H9 (cell line): ENCODE results near the gene PRXL2C. TPM values are rescaled to one million over a fixed set of nuclear protein-coding genes. Genes with fewer than 3 reads are reported as not detected.
A peak's percentile ranks its signal among the peaks of the same experiment; 100 is the strongest.

ENCODE experiments used
- DNase-seq: peaks from one replicate; pipeline ENCODE4 v3.0.0-alpha.2; 2017
- H2AFZ ChIP-seq: one replicate; pipeline ENCODE4 v1.6.1; 2013; ENCODE audit warnings: mild to moderate bottlenecking, low read length, control low read depth, moderate library complexity
- H2AK5ac ChIP-seq: 2 replicates; pipeline ENCODE4 v1.6.1; 2013; ENCODE audit warnings: low read length, control low read depth, mixed read lengths; ENCODE audit not compliant: insufficient read length
- H2BK120ac ChIP-seq: one replicate; pipeline ENCODE4 v1.6.1; 2013; ENCODE audit warnings: low read depth, mild to moderate bottlenecking, low read length, control low read depth, inconsistent platforms; ENCODE audit not compliant: poor library complexity, severe bottlenecking
- H2BK12ac ChIP-seq: 2 replicates; pipeline ENCODE4 v1.6.1; 2013; ENCODE audit warnings: low read length, control low read depth, mixed read lengths, low read depth; ENCODE audit not compliant: insufficient read length
- H2BK15ac ChIP-seq: 2 replicates; pipeline ENCODE4 v1.6.1; 2013; ENCODE audit warnings: low read depth, low read length, control low read depth
- H2BK20ac ChIP-seq: one replicate; pipeline ENCODE4 v1.6.1; 2013; ENCODE audit warnings: low read depth, mild to moderate bottlenecking, low read length, control low read depth, inconsistent platforms; ENCODE audit not compliant: poor library complexity, severe bottlenecking
- H2BK5ac ChIP-seq: 2 replicates; pipeline ENCODE4 v1.6.1; 2013; ENCODE audit warnings: low read length, control low read depth, mixed read lengths; ENCODE audit not compliant: insufficient read length
- H3K14ac ChIP-seq: 2 replicates; pipeline ENCODE4 v1.6.1; 2013; ENCODE audit warnings: low read length, control low read depth; ENCODE audit not compliant: insufficient read depth
- H3K18ac ChIP-seq: 2 replicates; pipeline ENCODE4 v1.6.1; 2013; ENCODE audit warnings: low read depth, mild to moderate bottlenecking, mixed read lengths, low read length, control low read depth; ENCODE audit not compliant: insufficient read length
- H3K23ac ChIP-seq: 2 replicates; pipeline ENCODE4 v1.6.1; 2013; ENCODE audit warnings: low read length, control low read depth, mixed read lengths, low read depth; ENCODE audit not compliant: insufficient read length
- H3K23me2 ChIP-seq: 2 replicates; pipeline ENCODE4 v1.6.1; 2013; ENCODE audit warnings: low read depth, mild to moderate bottlenecking, mixed read lengths, low read length, control low read depth; ENCODE audit not compliant: insufficient read length, poor library complexity, severe bottlenecking
- H3K27ac ChIP-seq: 2 replicates; pipeline ENCODE4 v1.5.1; 2013; ENCODE audit warnings: low read length, control low read depth, mixed read lengths, low read depth; ENCODE audit not compliant: insufficient read length
- H3K27me3 ChIP-seq: 2 replicates; pipeline ENCODE4 v1.6.1; 2013; ENCODE audit warnings: low read length, control low read depth, inconsistent platforms; ENCODE audit not compliant: insufficient read depth
- H3K4ac ChIP-seq: 2 replicates; pipeline ENCODE4 v1.6.1; 2013; ENCODE audit warnings: low read depth, mild to moderate bottlenecking, control low read depth, inconsistent platforms, low read length, moderate library complexity
- H3K4me1 ChIP-seq: 2 replicates; pipeline ENCODE4 v1.6.1; 2013; ENCODE audit warnings: low read length, control low read depth, inconsistent platforms; ENCODE audit not compliant: insufficient read depth
- H3K4me2 ChIP-seq: 2 replicates; pipeline ENCODE4 v1.6.1; 2013; ENCODE audit warnings: low read length, control low read depth, mixed read lengths; ENCODE audit not compliant: insufficient read length, insufficient read depth
- H3K56ac ChIP-seq: 2 replicates; pipeline ENCODE4 v1.6.1; 2013; ENCODE audit warnings: low read depth, mild to moderate bottlenecking, mixed read lengths, low read length, control low read depth; ENCODE audit not compliant: insufficient read length
- H3K79me1 ChIP-seq: 2 replicates; pipeline ENCODE4 v1.6.1; 2013; ENCODE audit warnings: low read depth, mild to moderate bottlenecking, moderate library complexity, low read length, control low read depth, inconsistent platforms; ENCODE audit not compliant: insufficient read depth, poor library complexity, severe bottlenecking
- H3K79me2 ChIP-seq: 2 replicates; pipeline ENCODE4 v1.6.1; 2013; ENCODE audit warnings: low read length, control low read depth, inconsistent platforms; ENCODE audit not compliant: insufficient read depth
- H3K9ac ChIP-seq: 2 replicates; pipeline ENCODE4 v1.6.1; 2013; ENCODE audit warnings: low read length, control low read depth, mixed read lengths; ENCODE audit not compliant: insufficient read length; ENCODE audit errors: extremely low read depth
- H3K9me3 ChIP-seq: one replicate; pipeline ENCODE4 v1.6.1; 2013; ENCODE audit warnings: low read depth, low read length, inconsistent platforms; ENCODE audit not compliant: control insufficient read depth
- H3T11ph ChIP-seq: one replicate; pipeline ENCODE4 v1.6.1; 2013; ENCODE audit warnings: mild to moderate bottlenecking, low read length, control low read depth, inconsistent platforms
- H4K20me1 ChIP-seq: one replicate; pipeline ENCODE4 v1.6.1; 2013; ENCODE audit not compliant: control insufficient read depth, insufficient read length, insufficient read depth
- H4K5ac ChIP-seq: 2 replicates; pipeline ENCODE4 v1.6.1; 2013; ENCODE audit warnings: low read depth, mild to moderate bottlenecking, mixed read lengths, low read length, control low read depth; ENCODE audit not compliant: insufficient read length
- H4K8ac ChIP-seq: replicated peaks from 2 replicates; pipeline ENCODE4 v1.6.1; 2013; ENCODE audit warnings: low read length, control low read depth, mixed read lengths, low read depth; ENCODE audit not compliant: insufficient read length
- H4K91ac ChIP-seq: 2 replicates; pipeline ENCODE4 v1.6.1; 2013; ENCODE audit warnings: low read depth, mild to moderate bottlenecking, moderate library complexity, mixed read lengths, low read length, control low read depth; ENCODE audit not compliant: insufficient read length
- H3K27ac Mint-ChIP-seq, 3 experiments: 2 replicates in 2 of 3; 3 replicates in 1 of 3; pipeline ENCODE4 v1.8.0; 2020 to 2021; ENCODE audit warnings: mixed read lengths in 3 of 3, mild to moderate bottlenecking in 1 of 3, moderate library complexity in 1 of 3
- H3K27me3 Mint-ChIP-seq: 2 replicates; pipeline ENCODE4 v1.8.0; 2021; ENCODE audit warnings: low read depth, mild to moderate bottlenecking, moderate library complexity, mixed read lengths
- H3K36me3 Mint-ChIP-seq, 3 experiments: 2 replicates in 2 of 3; 3 replicates in 1 of 3; pipeline ENCODE4 v1.8.0; 2020 to 2021; ENCODE audit warnings: low read depth in 3 of 3, mixed read lengths in 3 of 3; ENCODE audit not compliant: insufficient read depth in 1 of 3
- H3K4me1 Mint-ChIP-seq, 2 experiments: 2 replicates each; pipeline ENCODE4 v1.8.0; 2020; ENCODE audit warnings: mixed read lengths in 2 of 2
- H3K4me3 Mint-ChIP-seq, 2 experiments: 2 replicates in 1 of 2; 3 replicates in 1 of 2; pipeline ENCODE4 v1.8.0; 2020 to 2021; ENCODE audit warnings: mild to moderate bottlenecking in 2 of 2, mixed read lengths in 2 of 2, moderate library complexity in 1 of 2
- H3K9me3 Mint-ChIP-seq, 2 experiments: 2 replicates in 1 of 2; 3 replicates in 1 of 2; pipeline ENCODE4 v1.8.0; 2020; ENCODE audit warnings: mild to moderate bottlenecking in 2 of 2, mixed read lengths in 2 of 2, moderate library complexity in 1 of 2
- WGBS: extraction: QIAGEN DNeasy Blood & Tissue Kit; methylation state at CpG from one replicate; pipeline ENCODE4 v1.1.7; 2013; ENCODE audit warnings: missing lambda C conversion rate, low lambda C conversion rate, mixed read lengths; ENCODE audit not compliant: insufficient read length; ENCODE audit errors: extremely low coverage; 5-methylcytosine and 5-hydroxymethylcytosine counted together
- total RNA-seq: library from RNA; stranded (reverse); gene quantifications from 2 replicates; pipeline ENCODE4 v1.2.1, GENCODE V29; 2021
- TF ChIP-seq, protein P1 (sequence below): fragments of 200-600 bp; sonication (generic); conservative IDR thresholded peaks from 3 replicates; pipeline ENCODE4 v1.8.0; 2021; ENCODE audit warnings: antibody characterized with exemption, mild to moderate bottlenecking

The PRXL2C gene
- total RNA-seq, 1 experiment from 2014 or later = 4.7 TPM

DNA sequence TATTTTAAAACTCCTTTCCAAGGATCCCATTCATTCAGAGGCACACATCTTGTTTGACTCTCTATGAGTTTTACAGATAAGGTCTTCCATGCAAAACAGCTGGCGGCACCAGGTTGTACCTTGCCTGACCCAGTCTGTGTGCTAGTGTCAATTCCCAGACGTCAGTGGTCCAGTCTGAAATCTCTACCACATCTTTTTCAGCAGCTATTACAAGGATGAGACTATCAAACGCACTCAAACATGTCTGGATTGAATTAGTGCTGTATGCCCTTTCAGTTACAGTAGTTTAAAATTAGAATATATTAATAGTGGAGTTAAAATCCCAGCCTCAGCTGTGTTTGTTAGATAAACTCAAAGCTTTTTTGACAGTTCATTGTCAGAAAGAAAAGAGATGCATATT is 47.1 kb downstream of the PRXL2C start:
- peaks cover 15 to 22% of the 10 kb centered on the region in 2 experiments for H3K4me1 Mint-ChIP-seq

More for the DNA sequence above, 47.1 kb downstream of the PRXL2C start:
- H2BK5ac ChIP-seq = no peak overlapping the region
- Mint-ChIP-seq H3K4me3 (no peak overlapping the region), H3K27ac (0 out of 7 replicates have a peak overlapping the region, but pooled peaks of 1 of the 3 experiments have one; percentile 41), H3K9me3 (no peaks in the 10 kb centered on the region), H3K36me3 (peaks cover 0 to 2% (median 0%) of the 10 kb centered on the region in 3 experiments; a peak in 2 of 7 replicates), H3K27me3 (no peaks in the 10 kb centered on the region)
- H2BK120ac ChIP-seq = no peak overlapping the region
- no peaks in the 10 kb centered on the region for H3K27me3 ChIP-seq
- no peak overlapping the region for H3K18ac ChIP-seq
- no peak overlapping the region for H2BK12ac ChIP-seq
- H3K56ac ChIP-seq = no peak overlapping the region
- TF ChIP-seq, protein P1, sequence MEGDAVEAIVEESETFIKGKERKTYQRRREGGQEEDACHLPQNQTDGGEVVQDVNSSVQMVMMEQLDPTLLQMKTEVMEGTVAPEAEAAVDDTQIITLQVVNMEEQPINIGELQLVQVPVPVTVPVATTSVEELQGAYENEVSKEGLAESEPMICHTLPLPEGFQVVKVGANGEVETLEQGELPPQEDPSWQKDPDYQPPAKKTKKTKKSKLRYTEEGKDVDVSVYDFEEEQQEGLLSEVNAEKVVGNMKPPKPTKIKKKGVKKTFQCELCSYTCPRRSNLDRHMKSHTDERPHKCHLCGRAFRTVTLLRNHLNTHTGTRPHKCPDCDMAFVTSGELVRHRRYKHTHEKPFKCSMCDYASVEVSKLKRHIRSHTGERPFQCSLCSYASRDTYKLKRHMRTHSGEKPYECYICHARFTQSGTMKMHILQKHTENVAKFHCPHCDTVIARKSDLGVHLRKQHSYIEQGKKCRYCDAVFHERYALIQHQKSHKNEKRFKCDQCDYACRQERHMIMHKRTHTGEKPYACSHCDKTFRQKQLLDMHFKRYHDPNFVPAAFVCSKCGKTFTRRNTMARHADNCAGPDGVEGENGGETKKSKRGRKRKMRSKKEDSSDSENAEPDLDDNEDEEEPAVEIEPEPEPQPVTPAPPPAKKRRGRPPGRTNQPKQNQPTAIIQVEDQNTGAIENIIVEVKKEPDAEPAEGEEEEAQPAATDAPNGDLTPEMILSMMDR = no peak
- H2BK20ac ChIP-seq = no peak overlapping the region
- H2AFZ ChIP-seq = no peak overlapping the region
- no peaks in the 10 kb centered on the region for H3K9me3 ChIP-seq
- H3T11ph ChIP-seq = no peak overlapping the region
- no peaks in the 10 kb centered on the region for H4K20me1 ChIP-seq
- no peak overlapping the region for H3K14ac ChIP-seq
- no peaks in the 10 kb centered on the region for H3K23me2 ChIP-seq
- no peak overlapping the region for H3K4ac ChIP-seq
- H4K8ac ChIP-seq = no peak overlapping the region
- H3K27ac ChIP-seq = no peak overlapping the region
- no peak overlapping the region for H2BK15ac ChIP-seq
- no peak overlapping the region for H3K4me2 ChIP-seq
- no peak overlapping the region for H4K91ac ChIP-seq
- H3K23ac ChIP-seq = no peak overlapping the region
- peaks cover 10% of the 10 kb centered on the region; the same call in 1 of the 2 replicates for H3K4me1 ChIP-seq
- peaks cover 4% of the 10 kb centered on the region; the same call in 1 of the 2 replicates for H3K79me2 ChIP-seq
- H2AK5ac ChIP-seq = no peak overlapping the region
- WGBS = no CpG with 5 or more reads among the region's 3 CpGs
- H3K9ac ChIP-seq = no peak overlapping the region
- H4K5ac ChIP-seq = no peak overlapping the region
- H3K79me1 ChIP-seq = peaks cover 11% of the 10 kb centered on the region
- DNase-seq = no peak
